ENCODE data around the gene GARRE1. TPM values are rescaled to one million over a fixed set of nuclear protein-coding genes. Genes with fewer than 3 reads are reported as not detected.
A peak's percentile ranks its signal among the peaks of the same experiment; 100 is the strongest.

GARRE1 gene
- total and polyA plus RNA-seq, 2 of the 4 experiments (the other 2 are of a cell fraction), result 13.8 to 16.9 TPM

DNA sequence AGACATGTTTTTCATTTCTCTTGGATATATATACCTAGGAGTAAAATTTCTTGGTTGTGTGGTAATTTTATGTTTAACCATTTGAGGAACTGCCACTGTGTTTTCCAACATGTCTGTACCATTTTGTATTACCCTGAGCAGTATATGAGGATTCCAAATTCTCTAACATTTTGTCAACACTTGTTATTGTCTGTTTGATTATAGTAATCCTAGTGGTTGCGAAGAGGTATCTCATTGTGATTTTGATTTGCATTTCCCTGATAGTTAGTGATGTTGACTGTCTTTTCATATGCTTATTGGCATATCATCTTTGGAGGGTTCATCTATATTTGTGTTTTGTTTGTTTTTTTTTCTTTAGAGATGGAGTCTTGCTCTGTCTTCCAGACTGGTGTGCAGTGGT, 21.4 kb downstream of the GARRE1 start:
- in situ Hi-C loops (cut with MboI; ENCODE audit: low sequenced_read_pairs), result no loop called here

More for the DNA sequence above, 21.4 kb downstream of the GARRE1 start:
- H3K56ac ChIP-seq (ENCODE audit: extremely low read depth, insufficient read depth, low read length), result no peak overlapping the region; the same call in 1 of the 2 replicates
- TF ChIP-seq POLR2A (IDR thresholded peaks at IDR 0.05; ENCODE audit: low read depth, low read length) (no peak), BHLHE40 (IDR thresholded peaks at IDR 0.05; ENCODE audit: low read depth, low read length) (no peak), MXI1 (IDR thresholded peaks at IDR 0.05; ENCODE audit: borderline replicate concordance, low read depth, low read length) (no peak), CHD1 (IDR thresholded peaks at IDR 0.05; ENCODE audit: low read depth, low read length) (no peak), RFX5 (IDR thresholded peaks at IDR 0.05; ENCODE audit: low read depth, low read length) (no peak), MAZ (IDR thresholded peaks at IDR 0.05; ENCODE audit: borderline replicate concordance, low read depth, low read length) (no peak), MAFK (IDR thresholded peaks at IDR 0.05; ENCODE audit: low read depth, low read length) (no peak), FOS (IDR thresholded peaks at IDR 0.05; ENCODE audit: low read depth, low read length) (no peak), ELK1 (IDR thresholded peaks at IDR 0.05; ENCODE audit: borderline replicate concordance, low read depth, low read length) (no peak), CEBPB (IDR thresholded peaks at IDR 0.05; ENCODE audit: low read depth, low read length) (no peak), NFE2L2 (IDR thresholded peaks at IDR 0.05; ENCODE audit: low read depth, low read length) (no peak), RAD21 (IDR thresholded peaks at IDR 0.05; ENCODE audit: low read length) (no peak), SMC3 (IDR thresholded peaks at IDR 0.05; ENCODE audit: low read depth, low read length) (no peak), RCOR1 (IDR thresholded peaks at IDR 0.05; ENCODE audit: insufficient replicate concordance, low read length) (no peak), USF2 (IDR thresholded peaks at IDR 0.05; ENCODE audit: low read depth, low read length) (no peak)
- TF ChIP-seq, protein P1, sequence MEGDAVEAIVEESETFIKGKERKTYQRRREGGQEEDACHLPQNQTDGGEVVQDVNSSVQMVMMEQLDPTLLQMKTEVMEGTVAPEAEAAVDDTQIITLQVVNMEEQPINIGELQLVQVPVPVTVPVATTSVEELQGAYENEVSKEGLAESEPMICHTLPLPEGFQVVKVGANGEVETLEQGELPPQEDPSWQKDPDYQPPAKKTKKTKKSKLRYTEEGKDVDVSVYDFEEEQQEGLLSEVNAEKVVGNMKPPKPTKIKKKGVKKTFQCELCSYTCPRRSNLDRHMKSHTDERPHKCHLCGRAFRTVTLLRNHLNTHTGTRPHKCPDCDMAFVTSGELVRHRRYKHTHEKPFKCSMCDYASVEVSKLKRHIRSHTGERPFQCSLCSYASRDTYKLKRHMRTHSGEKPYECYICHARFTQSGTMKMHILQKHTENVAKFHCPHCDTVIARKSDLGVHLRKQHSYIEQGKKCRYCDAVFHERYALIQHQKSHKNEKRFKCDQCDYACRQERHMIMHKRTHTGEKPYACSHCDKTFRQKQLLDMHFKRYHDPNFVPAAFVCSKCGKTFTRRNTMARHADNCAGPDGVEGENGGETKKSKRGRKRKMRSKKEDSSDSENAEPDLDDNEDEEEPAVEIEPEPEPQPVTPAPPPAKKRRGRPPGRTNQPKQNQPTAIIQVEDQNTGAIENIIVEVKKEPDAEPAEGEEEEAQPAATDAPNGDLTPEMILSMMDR (conservative IDR thresholded peaks at IDR 0.05; ENCODE audit: low read depth, low read length), result no peak
- no peak overlapping the region for H3K14ac ChIP-seq (replicated peaks; ENCODE audit: low read depth, low read length)
- peak overlapping the region; percentile 76; the same call in 1 of the 2 replicates for H3K18ac ChIP-seq (ENCODE audit: low read depth, low read length)
- CTCF ChIA-PET, result interaction anchor here (1.0 kb wide), 1 partner anchor 55 kb away, joined by 3 read pairs; no protein-coding TSS in a partner anchor
- BruUV-seq (replicated peaks), result no TSS peak
- peak overlapping the region; percentile 74 for H4K5ac ChIP-seq (ENCODE audit: low read depth, low read length)
- peak overlapping the region; percentile 28 to 86; a peak in 3 of 4 replicates for H4K8ac ChIP-seq (ENCODE audit: low read depth in 2 of 2, low read length in 2 of 2)
- ATAC-seq (ENCODE audit: low read depth) (no peak), DNase-seq (no peak)
- H3K79me1 ChIP-seq (ENCODE audit: low read depth in 1 of 2, low read length in 2 of 2), result peaks cover 35 to 66% of the 10 kb centered on the region in 2 experiments
- no peak overlapping the region for H2AK9ac ChIP-seq (replicated peaks; ENCODE audit: low read depth, low read length, poor library complexity)
- no peaks in the 10 kb centered on the region for H3K27me3 ChIP-seq (ENCODE audit: control insufficient read depth, insufficient read depth, low read length)
- peaks cover 27% of the 10 kb centered on the region for H3K4me1 ChIP-seq (ENCODE audit: control insufficient read depth, insufficient read depth, low read length)
- H3K23ac ChIP-seq (ENCODE audit: low read depth, low read length), result no peak overlapping the region
- H3K9me3 ChIP-seq (ENCODE audit: control insufficient read depth, insufficient read depth, low read length), result no peaks in the 10 kb centered on the region
- H3K4ac ChIP-seq (ENCODE audit: low read depth, low read length), result peak overlapping the region; percentile 96; the same call in 1 of the 2 replicates
- H2BK120ac ChIP-seq (ENCODE audit: low read depth, low read length), result peak overlapping the region; percentile 89
- peak overlapping the region; percentile 73; the same call in 2 of the 3 replicates for H2BK15ac ChIP-seq (ENCODE audit: low read depth, low read length)
- no peak overlapping the region for H3K9ac ChIP-seq (ENCODE audit: low read depth, low read length)
- intact Hi-C loops (cut with micrococcal nuclease) (loop anchor here (2.0 kb wide), 2 partner anchors 15 to 43 kb away; no protein-coding TSS in a partner anchor), dilution Hi-C loops (cut with HindIII; ENCODE audit: low sequenced_read_pairs, unreplicated experiment) (no loop called here)
- peak overlapping the region; percentile 90 for H4K91ac ChIP-seq (ENCODE audit: insufficient read depth, low read depth, low read length)
- H4K20me1 ChIP-seq (ENCODE audit: insufficient read depth, low read length), result peaks cover 5% of the 10 kb centered on the region; the same call in 1 of the 2 replicates
- peak overlapping the region; percentile 96 for H2BK20ac ChIP-seq (ENCODE audit: low read depth, low read length)
- H3K27ac ChIP-seq (ENCODE audit: insufficient read depth, low read length), result peak overlapping the region; percentile 34; the same call in 1 of the 2 replicates
- peaks cover 33% of the 10 kb centered on the region for H3K9me1 ChIP-seq (ENCODE audit: insufficient read depth, low read length)
- peaks cover 3% of the 10 kb centered on the region; the same call in 1 of the 2 replicates for H3K36me3 ChIP-seq (ENCODE audit: control insufficient read depth, insufficient read depth, low read length)
- no peak overlapping the region for H3K4me3 ChIP-seq (ENCODE audit: insufficient read depth, low read depth, low read length)
- no peak overlapping the region for H3K4me2 ChIP-seq (ENCODE audit: low read depth, low read length)
- no CpG with 5 or more reads among the region's 1 CpG for WGBS, 2 experiments (ENCODE audit: extremely low coverage in 2 of 2, insufficient read length in 1 of 2)
- H2BK5ac ChIP-seq (ENCODE audit: low read depth, low read length, poor library complexity, severe bottlenecking), result peak overlapping the region; percentile 86
- peak overlapping the region; percentile 95 for H2AK5ac ChIP-seq (ENCODE audit: low read depth, low read length)
- no peak overlapping the region for H2AFZ ChIP-seq (replicated peaks; ENCODE audit: low read length, poor library complexity)
- POLR2A ChIA-PET (ENCODE audit: unreplicated experiment), result no interaction called here

Data from IMR-90 (cell line).